KMS-11 (cell line): ENCODE results near the gene TTYH2.

ENCODE experiments used
- H2AFZ ChIP-seq: fragments of 200-600 bp; sonication (generic); 2 replicates; pipeline ENCODE4 v1.6.1; 2016; ENCODE audit warnings: antibody characterized with exemption, mixed run types, low read depth
- H3K27ac ChIP-seq: fragments of 200-600 bp; sonication (generic); 2 replicates; pipeline ENCODE4 v1.6.1; 2016; ENCODE audit warnings: mild to moderate bottlenecking, mixed run types
- H3K27me3 ChIP-seq: fragments of 200-600 bp; sonication (generic); 2 replicates; pipeline ENCODE4 v1.6.1; 2017; ENCODE audit warnings: mild to moderate bottlenecking, low read depth, mixed run types, moderate library complexity; ENCODE audit not compliant: insufficient read depth
- H3K36me3 ChIP-seq: fragments of 200-600 bp; sonication (generic); 2 replicates; pipeline ENCODE4 v1.6.1; 2017; ENCODE audit warnings: mild to moderate bottlenecking, mixed run types; ENCODE audit not compliant: insufficient read depth
- H3K4me1 ChIP-seq: fragments of 200-600 bp; sonication (generic); 2 replicates; pipeline ENCODE4 v1.6.1; 2016; ENCODE audit warnings: mild to moderate bottlenecking, low read depth, mixed run types; ENCODE audit not compliant: poor library complexity, severe bottlenecking
- H3K4me2 ChIP-seq: fragments of 200-600 bp; sonication (generic); 2 replicates; pipeline ENCODE4 v1.7.0; 2016; ENCODE audit warnings: mild to moderate bottlenecking, mixed run types
- H3K4me3 ChIP-seq: fragments of 200-600 bp; sonication (generic); IDR thresholded peaks from 2 replicates; pipeline ENCODE4 v1.6.1; 2017; ENCODE audit warnings: low read depth, low read length, mixed read lengths; ENCODE audit not compliant: insufficient read depth
- H3K79me2 ChIP-seq: fragments of 200-600 bp; sonication (generic); 2 replicates; pipeline ENCODE4 v1.6.1; 2016; ENCODE audit warnings: low read depth, mixed run types; ENCODE audit not compliant: insufficient read depth
- H3K9ac ChIP-seq: fragments of 200-600 bp; sonication (generic); 2 replicates; pipeline ENCODE4 v1.6.1; 2016; ENCODE audit warnings: mild to moderate bottlenecking, mixed run types
- H4K20me1 ChIP-seq: fragments of 200-600 bp; sonication (generic); 2 replicates; pipeline ENCODE4 v1.6.1; 2016; ENCODE audit warnings: mild to moderate bottlenecking, mixed run types; ENCODE audit not compliant: insufficient read depth
- TF ChIP-seq, protein P1 (sequence below): fragments of 200-600 bp; sonication (generic); conservative IDR thresholded peaks from 2 replicates; pipeline ENCODE4 v1.6.1; 2017; ENCODE audit warnings: low read depth, mild to moderate bottlenecking, antibody characterized with exemption, low read length, moderate library complexity, mixed read lengths

The TTYH2 gene

DNA sequence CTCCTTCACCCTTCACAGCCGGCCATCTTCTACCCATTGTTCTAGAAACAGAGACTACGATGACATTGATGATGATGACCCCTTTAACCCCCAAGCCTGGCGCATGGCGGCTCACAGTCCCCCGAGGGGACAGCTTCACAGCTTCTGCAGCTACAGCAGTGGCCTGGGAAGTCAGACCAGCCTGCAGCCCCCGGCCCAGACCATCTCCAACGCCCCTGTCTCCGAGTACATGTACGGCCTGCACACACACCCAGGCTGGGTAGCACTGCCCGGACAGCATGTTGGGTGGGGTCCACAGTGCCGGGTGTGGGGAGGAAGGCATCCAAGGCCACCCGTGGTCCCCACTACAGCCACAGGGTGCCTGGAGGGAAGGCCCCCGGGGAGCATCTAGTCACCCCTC is 39.7 kb downstream of the TTYH2 start:
- no peak overlapping the region for H3K27ac ChIP-seq
- no peaks in the 10 kb centered on the region for H3K36me3 ChIP-seq
- no peaks in the 10 kb centered on the region for H3K4me1 ChIP-seq
- H2AFZ ChIP-seq, result no peak overlapping the region
- H3K9ac ChIP-seq, result no peak overlapping the region
- no peak overlapping the region for H3K4me3 ChIP-seq
- H4K20me1 ChIP-seq, result no peaks in the 10 kb centered on the region
- H3K79me2 ChIP-seq, result no peaks in the 10 kb centered on the region
- no peaks in the 10 kb centered on the region for H3K27me3 ChIP-seq
- H3K4me2 ChIP-seq, result no peak overlapping the region
- TF ChIP-seq, protein P1, sequence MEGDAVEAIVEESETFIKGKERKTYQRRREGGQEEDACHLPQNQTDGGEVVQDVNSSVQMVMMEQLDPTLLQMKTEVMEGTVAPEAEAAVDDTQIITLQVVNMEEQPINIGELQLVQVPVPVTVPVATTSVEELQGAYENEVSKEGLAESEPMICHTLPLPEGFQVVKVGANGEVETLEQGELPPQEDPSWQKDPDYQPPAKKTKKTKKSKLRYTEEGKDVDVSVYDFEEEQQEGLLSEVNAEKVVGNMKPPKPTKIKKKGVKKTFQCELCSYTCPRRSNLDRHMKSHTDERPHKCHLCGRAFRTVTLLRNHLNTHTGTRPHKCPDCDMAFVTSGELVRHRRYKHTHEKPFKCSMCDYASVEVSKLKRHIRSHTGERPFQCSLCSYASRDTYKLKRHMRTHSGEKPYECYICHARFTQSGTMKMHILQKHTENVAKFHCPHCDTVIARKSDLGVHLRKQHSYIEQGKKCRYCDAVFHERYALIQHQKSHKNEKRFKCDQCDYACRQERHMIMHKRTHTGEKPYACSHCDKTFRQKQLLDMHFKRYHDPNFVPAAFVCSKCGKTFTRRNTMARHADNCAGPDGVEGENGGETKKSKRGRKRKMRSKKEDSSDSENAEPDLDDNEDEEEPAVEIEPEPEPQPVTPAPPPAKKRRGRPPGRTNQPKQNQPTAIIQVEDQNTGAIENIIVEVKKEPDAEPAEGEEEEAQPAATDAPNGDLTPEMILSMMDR, result no peak

DNA sequence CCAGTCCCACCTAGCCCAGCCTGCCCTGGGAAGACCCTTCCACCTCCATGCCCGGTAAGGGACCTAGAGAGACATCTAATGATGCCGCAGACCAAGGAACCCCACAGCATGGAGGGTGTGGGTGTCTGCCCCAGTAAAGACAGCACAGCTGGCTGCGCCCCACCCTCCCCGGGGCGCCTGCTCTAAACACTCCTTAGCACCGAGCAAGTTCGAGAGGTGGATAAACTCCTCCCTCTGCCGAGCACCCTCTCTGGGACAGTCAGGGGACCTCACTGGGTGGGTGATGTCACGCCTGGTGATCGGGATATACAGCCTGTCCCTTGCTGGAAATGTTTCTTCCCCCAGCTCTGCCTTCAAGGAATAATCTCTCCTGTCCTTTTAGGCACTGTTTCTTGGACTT is 43.9 kb downstream of the TTYH2 start:
- no peaks in the 10 kb centered on the region for H3K79me2 ChIP-seq
- H3K9ac ChIP-seq, result no peak overlapping the region
- no peak overlapping the region for H3K4me2 ChIP-seq
- H3K27ac ChIP-seq, result no peak overlapping the region
- H2AFZ ChIP-seq, result no peak overlapping the region
- H4K20me1 ChIP-seq, result no peaks in the 10 kb centered on the region
- H3K36me3 ChIP-seq, result no peaks in the 10 kb centered on the region
- TF ChIP-seq, protein P1, result no peak
- no peak overlapping the region for H3K4me3 ChIP-seq
- H3K4me1 ChIP-seq, result no peaks in the 10 kb centered on the region
- no peaks in the 10 kb centered on the region for H3K27me3 ChIP-seq

- Histone ChIP-seq H2AFZ (no peak overlapping the region), H4K20me1 (no peaks in the 10 kb centered on the region), H3K79me2 (no peaks in the 10 kb centered on the region), H3K4me2 (no peak overlapping the region), H3K36me3 (no peaks in the 10 kb centered on the region), H3K27me3 (no peaks in the 10 kb centered on the region; the same call in 1 of the 2 replicates), H3K4me3 (no peak overlapping the region), H3K27ac (no peak overlapping the region), H3K9ac (no peak overlapping the region), H3K4me1 (no peaks in the 10 kb centered on the region)
- TF ChIP-seq, protein P1, result no peak
These were observed 46.5 kb downstream of the TTYH2 start for GRCh38 chr17:74259667-74260524.

DNA sequence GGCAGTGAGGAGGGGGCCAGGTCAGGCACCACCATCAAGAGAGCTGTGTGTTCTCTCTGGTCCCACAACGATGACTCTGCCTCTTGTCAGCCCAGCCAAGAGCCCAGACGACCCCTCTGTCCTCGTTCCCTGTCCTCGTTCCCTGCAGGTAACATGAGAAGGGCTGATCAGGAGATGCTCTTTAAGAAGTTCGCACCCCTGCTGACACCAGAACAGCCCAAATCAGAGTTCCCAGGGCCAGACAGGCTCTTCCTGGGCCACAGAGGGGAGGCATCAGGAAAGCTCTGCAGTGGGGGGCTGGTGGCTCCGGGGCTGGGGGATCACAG is 47.1 kb downstream of the TTYH2 start:
- H4K20me1 ChIP-seq, result no peaks in the 10 kb centered on the region
- no peak overlapping the region for H3K4me3 ChIP-seq
- no peaks in the 10 kb centered on the region for H3K79me2 ChIP-seq
- TF ChIP-seq, protein P1, result no peak
- H3K9ac ChIP-seq, result no peak overlapping the region
- no peaks in the 10 kb centered on the region for H3K36me3 ChIP-seq
- H2AFZ ChIP-seq, result no peak overlapping the region
- no peak overlapping the region for H3K4me2 ChIP-seq
- no peak overlapping the region for H3K27ac ChIP-seq
- H3K27me3 ChIP-seq, result no peaks in the 10 kb centered on the region; the same call in 1 of the 2 replicates
- H3K4me1 ChIP-seq, result no peaks in the 10 kb centered on the region
